ENCODE data around the gene IGFBP4.

Gene IGFBP4

GRCh38 chr17:40498281-40499084 lies 55.2 kb downstream of the IGFBP4 start:
- no peak overlapping the region for H3K4me3 ChIP-seq (ENCODE audit: low read depth, low read length)
- TF ChIP-seq CTCF (IDR thresholded peaks at IDR 0.05; ENCODE audit: borderline replicate concordance, insufficient read depth, low read depth, low read length), result no peak

GRCh38 chr17:40499551-40500189 lies 56.4 kb downstream of the IGFBP4 start:
- TF ChIP-seq CTCF (IDR thresholded peaks at IDR 0.05; ENCODE audit: borderline replicate concordance, insufficient read depth, low read depth, low read length), result no peak
- no peak overlapping the region for H3K4me3 ChIP-seq (ENCODE audit: low read depth, low read length)

GRCh38 chr17:40500190-40500589 lies 56.9 kb downstream of the IGFBP4 start:
- no peak overlapping the region for H3K4me3 ChIP-seq (ENCODE audit: low read depth, low read length)
- TF ChIP-seq CTCF (IDR thresholded peaks at IDR 0.05; ENCODE audit: borderline replicate concordance, insufficient read depth, low read depth, low read length), result no peak

- TF ChIP-seq CTCF (IDR thresholded peaks at IDR 0.05; ENCODE audit: borderline replicate concordance, insufficient read depth, low read depth, low read length), result no peak
- H3K4me3 ChIP-seq (ENCODE audit: low read depth, low read length), result no peak overlapping the region
Observed at GRCh38 chr17:40500709-40501108, 57.5 kb downstream of the IGFBP4 start.

- no peak within 1 kb of the TSS for H3K4me3 ChIP-seq (ENCODE audit: low read depth, low read length)
- no peak for TF ChIP-seq CTCF (IDR thresholded peaks at IDR 0.05; ENCODE audit: borderline replicate concordance, insufficient read depth, low read depth, low read length)
Observed at GRCh38 chr17:40501499-40501911, 58.3 kb downstream of the IGFBP4 start, which contains the start of gene TNS4. TSS of gene TNS4 (minus strand) at chr17:40501623. CDS start at chr17:40496425, 5,198 bp downstream.

- no peak for TF ChIP-seq CTCF (IDR thresholded peaks at IDR 0.05; ENCODE audit: borderline replicate concordance, insufficient read depth, low read depth, low read length)
Observed at GRCh38 chr17:40502716-40503115, 59.5 kb downstream of the IGFBP4 start.

GRCh38 chr17:40503154-40503553 lies 59.9 kb downstream of the IGFBP4 start:
- no peak overlapping the region for H3K4me3 ChIP-seq (ENCODE audit: low read depth, low read length)
- TF ChIP-seq CTCF (IDR thresholded peaks at IDR 0.05; ENCODE audit: borderline replicate concordance, insufficient read depth, low read depth, low read length), result no peak

More at GRCh38 chr17:40502716-40503115, 59.5 kb downstream of the IGFBP4 start:
- H3K4me3 ChIP-seq (ENCODE audit: low read depth, low read length), result no peak overlapping the region
